HG03439 (cell line): Measurements from ENCODE around the gene SLC25A36.
"Not testable (repeated sequence)": the region's sequence is repeated elsewhere in the genome, so short reads cannot be mapped to it uniquely, and the experiment has no call there.

Experiments
- ATAC-seq: cut with Tn5 transposase; IDR thresholded peaks from one replicate; pipeline ENCODE4 v1.9.1; 2021; ENCODE audit warnings: mild to moderate bottlenecking, moderate library complexity; ENCODE audit not compliant: unreplicated experiment

Gene SLC25A36

GRCh38 chr3:140931016-140931454 is 10.6 kb upstream of the SLC25A36 start:
- ATAC-seq = no peak

- ATAC-seq = no peak
Observed at GRCh38 chr3:140931801-140932200, 9.8 kb upstream of the SLC25A36 start.

DNA sequence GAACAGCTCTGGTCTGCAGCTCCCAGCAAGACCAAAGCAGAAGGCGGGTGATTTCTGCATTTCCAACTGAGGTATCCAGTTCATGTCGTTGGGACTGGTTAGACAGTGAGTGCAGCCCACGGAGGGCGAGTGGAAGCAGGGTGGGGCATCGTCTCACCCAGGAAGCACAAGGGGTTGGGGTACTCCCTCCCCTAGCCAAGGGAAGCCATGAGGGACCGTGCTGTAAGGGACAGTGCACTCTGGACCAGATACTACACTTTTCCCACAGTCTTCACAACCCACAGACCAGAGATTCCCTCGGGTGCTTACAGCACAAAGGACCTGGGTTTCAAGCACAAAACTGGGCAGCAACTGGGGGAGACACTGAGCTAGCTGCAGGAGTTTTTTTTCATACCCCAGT is 8.5 kb upstream of the SLC25A36 start:
- no peak for ATAC-seq

DNA sequence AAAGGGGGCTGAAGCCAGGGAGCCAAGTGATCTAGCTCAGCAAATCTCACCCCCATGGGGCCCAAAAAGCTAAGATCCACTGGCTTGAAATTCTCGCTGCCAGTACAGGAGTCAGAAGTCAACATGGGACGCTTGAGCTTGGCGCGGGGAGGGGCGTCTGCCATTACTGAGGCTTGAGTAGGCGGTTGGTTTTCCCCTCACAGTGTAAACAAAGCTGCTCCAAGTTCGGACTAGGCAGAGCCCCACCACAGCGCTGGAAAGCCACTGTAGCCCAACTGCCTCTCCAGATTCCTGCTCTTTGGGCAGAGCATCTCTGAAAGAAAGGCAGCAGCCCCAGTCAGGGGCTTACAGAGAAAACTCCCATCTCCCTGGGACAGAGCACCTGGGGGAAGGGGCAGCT is 8.1 kb upstream of the SLC25A36 start:
- no peak for ATAC-seq

DNA sequence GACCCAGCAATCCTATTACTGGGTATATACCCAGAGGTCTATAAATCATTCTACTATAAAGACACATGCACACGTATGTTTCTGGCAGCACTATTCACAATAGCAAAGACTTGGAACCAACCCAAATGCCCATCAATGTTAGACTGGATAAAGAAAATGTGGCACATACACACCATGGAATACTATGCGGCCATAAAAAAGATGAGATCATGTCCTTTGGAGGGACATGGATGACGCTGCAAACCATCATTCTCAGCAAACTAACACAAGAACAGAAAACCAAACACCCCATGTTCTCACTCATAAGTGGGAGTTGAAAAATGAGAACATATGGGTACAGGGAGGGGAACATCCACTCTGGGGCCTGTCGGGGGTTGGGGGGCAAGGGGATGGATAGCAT is 2.3 kb upstream of the SLC25A36 start:
- not testable (repeated sequence) for ATAC-seq

- ATAC-seq = no peak
Observed at GRCh38 chr3:140941090-140941433, 574 bp upstream of the SLC25A36 start.

- ATAC-seq = peak; percentile 45
Observed at GRCh38 chr3:140942221-140943104, 827 bp downstream of the SLC25A36 start.

DNA sequence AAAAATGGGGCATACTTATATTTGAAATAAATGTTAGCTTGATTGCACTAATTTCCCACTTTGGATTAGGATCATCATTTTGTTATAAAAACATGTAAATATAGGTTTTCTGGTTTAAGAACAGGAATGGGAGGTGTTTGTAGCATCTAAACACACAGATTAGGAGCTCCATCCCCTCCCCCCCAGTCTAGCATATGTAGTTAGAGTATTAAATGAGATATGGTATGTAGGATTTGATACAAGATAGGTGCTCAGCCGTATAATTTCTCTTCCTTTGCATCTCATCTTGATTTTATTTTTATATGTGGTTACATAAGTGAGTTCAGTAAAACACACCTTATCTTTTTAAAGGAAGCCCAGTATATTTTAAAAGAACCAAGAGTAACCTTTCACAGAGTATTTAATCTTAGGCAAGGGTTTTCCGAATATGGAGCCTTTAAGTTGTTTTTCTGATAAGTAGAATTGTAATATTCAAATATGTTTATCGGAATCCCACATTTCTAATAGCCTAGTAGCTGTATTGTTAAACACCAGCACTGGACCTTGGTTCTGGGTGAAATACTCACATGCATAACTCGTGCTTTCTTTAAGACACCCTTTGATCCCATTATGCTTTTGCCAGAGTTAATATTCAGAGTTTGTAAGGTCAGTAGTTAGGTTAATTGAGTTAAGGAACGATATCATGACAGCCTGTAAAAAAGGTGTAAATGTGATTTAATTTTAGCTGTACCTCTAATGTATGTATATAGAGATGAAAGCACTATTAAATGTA is 2.3 kb downstream of the SLC25A36 start:
- no peak for ATAC-seq

GRCh38 chr3:140948460-140949249 is 7.0 kb downstream of the SLC25A36 start:
- ATAC-seq = no peak

DNA sequence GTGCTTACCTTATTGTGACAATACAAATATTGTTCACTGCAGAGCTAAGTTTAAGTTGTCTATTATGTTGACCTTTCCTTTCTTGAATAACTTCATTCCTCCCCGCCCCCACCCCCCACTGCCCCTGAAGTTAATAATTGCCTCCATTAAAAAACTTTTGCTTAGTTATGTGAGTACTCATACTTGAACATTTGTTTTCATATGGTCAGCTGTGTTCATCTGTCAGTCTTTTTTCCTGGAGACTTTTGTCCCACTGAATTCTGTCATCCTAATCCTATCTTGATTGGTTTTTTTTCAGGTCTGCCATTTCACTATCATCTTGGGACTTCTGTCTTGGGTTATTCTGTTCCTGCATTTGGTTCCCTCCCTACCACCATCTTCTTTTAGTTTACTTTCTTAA is 8.5 kb downstream of the SLC25A36 start:
- no peak for ATAC-seq

- no peak for ATAC-seq
Observed at GRCh38 chr3:140950863-140951262, 9.2 kb downstream of the SLC25A36 start.

DNA sequence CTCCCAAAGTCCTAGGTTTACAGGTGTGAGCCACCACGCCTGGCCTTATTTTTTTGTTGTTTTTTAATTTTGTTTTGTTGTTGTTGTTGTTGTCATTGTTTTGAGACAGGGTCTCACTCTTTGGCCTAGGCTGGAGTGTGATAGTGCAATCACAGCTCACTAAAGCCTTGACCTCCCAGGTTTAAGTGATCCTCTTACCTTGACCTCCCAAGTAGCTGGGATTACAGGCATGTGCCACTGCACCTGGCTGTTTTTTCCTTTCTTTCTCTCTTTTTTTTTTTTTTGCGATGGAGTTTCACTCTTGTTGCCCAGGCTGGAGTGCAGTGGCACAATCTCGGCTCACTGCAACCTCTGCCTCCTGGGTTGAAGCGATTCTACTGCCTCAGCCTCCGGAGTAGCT is 10.1 kb downstream of the SLC25A36 start:
- not testable (repeated sequence) for ATAC-seq

DNA sequence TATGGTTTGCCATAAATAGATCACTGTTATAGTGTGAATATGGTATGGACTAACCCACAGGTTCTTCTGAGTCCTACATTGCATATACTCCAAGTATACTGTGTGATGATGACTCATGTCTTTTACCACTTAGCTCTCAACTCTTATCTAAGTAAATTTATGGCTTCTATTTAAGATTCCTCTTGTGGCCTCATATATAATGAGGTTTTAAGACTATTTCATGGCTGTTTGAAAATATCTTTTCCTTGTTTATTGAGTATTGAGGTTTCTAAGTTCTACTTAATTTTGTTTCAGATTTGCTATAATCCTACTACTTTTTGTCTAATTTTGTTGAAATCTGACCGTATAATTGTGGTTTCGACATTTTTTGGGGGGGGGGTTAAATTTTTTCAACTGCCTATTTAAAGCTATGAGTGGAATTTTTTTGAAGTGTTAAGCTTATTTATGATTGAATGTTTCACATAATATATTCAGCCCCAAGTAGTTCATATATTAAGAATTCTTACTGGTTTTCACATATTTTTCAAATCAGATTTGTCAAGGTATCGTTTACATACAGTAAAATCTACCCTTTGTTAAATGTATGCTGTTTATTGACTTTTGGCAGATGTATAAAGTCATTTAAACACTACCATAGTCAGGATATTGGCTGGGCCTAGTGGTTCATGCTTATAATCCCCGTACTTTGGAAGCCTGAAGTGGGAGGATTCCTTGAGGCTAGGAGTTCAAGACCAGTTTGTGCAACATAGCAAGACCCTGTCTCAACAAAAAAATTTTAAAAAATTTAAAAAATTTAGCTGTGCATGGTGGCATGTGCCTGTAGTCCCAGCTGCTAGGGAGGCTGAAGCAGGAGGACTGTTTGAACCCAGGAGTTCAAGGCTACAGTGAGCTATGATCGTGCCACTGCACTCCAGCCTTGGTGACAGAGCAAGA is 11.7 kb downstream of the SLC25A36 start:
- no peak for ATAC-seq

- no peak for ATAC-seq
Observed at GRCh38 chr3:140954576-140954975, 12.9 kb downstream of the SLC25A36 start.

DNA sequence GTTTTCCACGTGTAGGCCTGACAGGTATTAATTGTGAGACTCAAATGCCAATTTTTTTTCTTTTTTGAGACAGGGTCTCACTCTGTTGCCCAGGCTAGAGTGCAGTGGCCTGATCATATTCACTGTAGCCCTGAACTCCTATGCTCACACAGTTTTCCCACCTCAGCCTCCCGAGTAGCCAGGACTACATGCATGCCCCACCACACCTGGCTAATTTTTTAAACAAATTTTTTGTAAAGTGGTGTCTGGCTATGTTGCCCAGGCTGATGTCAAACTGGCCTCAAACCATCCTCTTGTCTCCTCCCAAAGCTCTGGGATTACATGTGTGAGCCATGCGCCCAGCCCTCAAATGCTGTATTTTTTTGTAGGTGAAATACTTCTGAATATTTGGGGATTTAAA is 14.0 kb downstream of the SLC25A36 start:
- no peak for ATAC-seq

- ATAC-seq = no peak
Observed at GRCh38 chr3:140956058-140956835, 14.6 kb downstream of the SLC25A36 start.

DNA sequence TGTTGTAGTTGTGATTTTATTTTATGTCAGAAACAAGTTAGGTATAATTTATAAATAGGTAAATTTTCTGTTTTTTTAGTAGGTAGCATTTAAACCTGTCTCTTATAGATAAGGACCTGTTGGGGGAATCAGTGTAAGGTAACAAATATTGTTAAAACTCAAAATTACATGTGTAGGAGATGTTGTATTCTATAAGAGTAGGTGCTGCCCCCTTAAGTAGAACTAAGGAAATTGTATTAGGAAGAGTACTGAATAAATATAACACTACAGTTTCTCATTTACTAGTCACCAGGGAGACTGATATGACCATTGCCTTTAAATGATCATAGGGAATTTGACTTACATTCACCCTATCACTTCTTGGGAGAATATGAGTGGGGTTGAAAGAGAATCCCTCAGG is 31.2 kb downstream of the SLC25A36 start:
- ATAC-seq = no peak

GRCh38 chr3:140974900-140975299 is 33.3 kb downstream of the SLC25A36 start:
- ATAC-seq = no peak

DNA sequence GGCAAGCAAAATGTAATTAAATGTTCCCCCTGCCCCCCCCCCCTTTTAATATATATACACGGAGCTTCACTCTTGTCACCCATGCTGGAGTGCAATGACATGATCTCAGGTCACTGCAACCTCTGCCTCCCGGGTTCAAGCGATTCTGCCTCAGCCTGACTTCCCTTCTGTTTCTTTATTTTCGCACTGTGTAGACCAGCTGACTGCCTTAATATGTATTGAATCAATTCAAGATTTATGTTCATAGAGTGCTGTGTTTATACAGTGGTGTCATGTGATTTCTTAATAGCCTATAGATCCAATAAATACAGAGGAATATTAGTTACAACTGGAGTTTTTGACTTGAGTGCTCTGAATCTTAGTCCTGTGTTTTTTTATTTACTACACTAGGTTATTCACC is 39.0 kb downstream of the SLC25A36 start:
- no peak for ATAC-seq
